ENCODE measurements around the gene USF2. TPM values are rescaled to one million over a fixed set of nuclear protein-coding genes. Genes with fewer than 3 reads are reported as not detected.

Gene USF2
- total RNA-seq, 1 donor, result 51.6 TPM

DNA sequence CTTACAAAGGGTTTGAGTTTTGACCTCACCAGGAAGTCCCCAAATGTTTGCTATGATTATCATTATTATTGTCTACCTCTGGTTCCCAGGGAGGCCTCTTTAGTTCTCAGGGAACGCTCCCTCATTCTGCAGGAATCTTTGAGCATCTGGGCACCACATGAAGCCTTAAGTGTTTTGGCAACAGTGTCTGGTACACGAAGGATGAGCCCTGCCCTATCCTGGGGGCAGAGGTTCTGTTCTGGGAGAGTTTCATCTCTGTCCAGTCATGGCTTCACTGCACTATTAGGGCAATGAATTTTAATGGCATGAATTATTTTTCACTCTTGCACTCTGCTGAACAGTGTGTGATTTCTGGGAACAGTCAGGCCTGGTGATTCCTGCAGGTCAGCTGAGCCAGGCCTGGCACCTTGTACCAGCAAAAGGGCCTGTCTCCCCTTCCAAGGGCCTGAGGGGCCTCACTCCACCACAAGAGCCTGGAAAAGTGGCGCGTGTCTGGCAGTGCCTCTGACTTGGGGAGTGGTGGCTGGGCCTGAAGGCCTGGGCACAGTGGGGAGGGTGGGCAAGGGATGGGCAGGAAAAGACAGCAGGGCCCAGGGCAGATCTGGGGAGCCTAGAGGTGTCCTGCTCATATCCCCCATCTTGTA, 44.8 kb upstream of the USF2 start:
- TF ChIP-seq, protein P1, sequence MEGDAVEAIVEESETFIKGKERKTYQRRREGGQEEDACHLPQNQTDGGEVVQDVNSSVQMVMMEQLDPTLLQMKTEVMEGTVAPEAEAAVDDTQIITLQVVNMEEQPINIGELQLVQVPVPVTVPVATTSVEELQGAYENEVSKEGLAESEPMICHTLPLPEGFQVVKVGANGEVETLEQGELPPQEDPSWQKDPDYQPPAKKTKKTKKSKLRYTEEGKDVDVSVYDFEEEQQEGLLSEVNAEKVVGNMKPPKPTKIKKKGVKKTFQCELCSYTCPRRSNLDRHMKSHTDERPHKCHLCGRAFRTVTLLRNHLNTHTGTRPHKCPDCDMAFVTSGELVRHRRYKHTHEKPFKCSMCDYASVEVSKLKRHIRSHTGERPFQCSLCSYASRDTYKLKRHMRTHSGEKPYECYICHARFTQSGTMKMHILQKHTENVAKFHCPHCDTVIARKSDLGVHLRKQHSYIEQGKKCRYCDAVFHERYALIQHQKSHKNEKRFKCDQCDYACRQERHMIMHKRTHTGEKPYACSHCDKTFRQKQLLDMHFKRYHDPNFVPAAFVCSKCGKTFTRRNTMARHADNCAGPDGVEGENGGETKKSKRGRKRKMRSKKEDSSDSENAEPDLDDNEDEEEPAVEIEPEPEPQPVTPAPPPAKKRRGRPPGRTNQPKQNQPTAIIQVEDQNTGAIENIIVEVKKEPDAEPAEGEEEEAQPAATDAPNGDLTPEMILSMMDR (IDR thresholded peaks at IDR 0.05; ENCODE audit: insufficient read depth, low read length), result no peak
- no peak for DNase-seq (ENCODE audit: low read depth)
- no peak overlapping the region for H3K4me3 ChIP-seq (ENCODE audit: low read depth, low read length)

DNA sequence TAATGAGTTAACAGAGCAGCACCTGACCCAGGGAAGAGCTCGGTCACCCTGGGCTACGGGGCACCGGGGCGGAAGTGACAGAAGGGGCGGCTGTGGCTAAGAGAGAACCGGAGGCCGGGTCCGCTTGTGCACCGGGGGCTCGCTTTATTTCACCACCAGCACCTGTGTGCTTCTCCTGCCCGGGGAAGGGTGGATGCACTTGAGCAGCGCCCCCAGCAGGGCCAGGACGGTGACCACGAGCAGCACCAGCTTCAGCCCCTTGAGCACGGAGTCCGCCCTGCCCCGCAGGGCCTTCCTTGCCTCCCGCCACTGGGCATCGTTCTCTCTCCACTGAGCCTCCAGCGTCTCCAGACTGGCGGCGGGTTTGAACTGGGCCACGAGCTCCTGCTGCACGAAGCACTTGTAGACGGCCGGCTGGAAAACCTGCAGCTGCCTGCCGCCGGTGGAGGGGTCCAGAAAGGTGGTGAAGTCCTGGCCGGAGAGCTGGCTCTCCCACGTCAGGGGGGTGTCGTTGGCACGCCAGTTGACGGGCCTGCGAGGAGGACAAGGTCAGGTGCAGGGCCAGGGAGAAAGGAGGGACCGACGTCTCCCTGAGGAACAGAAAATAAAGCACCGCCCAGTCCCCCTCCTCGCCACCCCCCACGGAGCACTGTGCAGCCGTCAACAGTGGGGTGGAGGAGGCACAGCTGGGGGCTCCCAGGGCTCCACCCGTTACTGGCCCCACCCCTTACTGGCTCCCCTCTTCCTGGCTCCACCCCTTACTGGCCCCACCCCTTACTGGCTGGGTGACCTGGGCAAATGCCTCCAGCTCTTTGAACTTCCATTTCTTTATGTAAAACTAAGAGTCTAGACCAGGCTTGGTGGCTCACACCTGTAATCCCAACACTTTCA, 43.8 kb upstream of the USF2 start:
- no peak for DNase-seq (ENCODE audit: low read depth)
- TF ChIP-seq, protein P1 (IDR thresholded peaks at IDR 0.05; ENCODE audit: insufficient read depth, low read length), result no peak
- no peak overlapping the region for H3K4me3 ChIP-seq (ENCODE audit: low read depth, low read length)

DNA sequence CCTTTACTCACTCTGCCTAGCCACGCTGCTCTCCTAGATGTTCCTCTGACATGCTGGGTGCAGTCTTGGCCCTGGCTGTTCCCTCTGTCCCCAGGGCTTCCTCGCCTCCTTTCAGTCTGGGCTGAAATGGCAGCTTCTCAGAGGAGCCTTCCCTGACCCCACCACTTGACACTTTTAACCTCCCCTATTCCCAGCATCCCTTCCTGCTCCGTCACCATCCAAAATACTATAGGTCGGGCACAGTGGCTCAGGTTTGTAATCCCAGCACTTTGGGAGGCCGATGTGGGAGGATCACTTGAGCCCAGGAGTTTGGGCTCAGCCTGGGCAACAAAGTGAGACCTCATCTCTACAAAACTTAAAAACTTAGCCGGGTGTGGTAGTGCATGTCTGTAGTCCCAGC, 42.8 kb upstream of the USF2 start:
- H3K4me3 ChIP-seq (ENCODE audit: low read depth, low read length), result no peak overlapping the region
- TF ChIP-seq, protein P1 (IDR thresholded peaks at IDR 0.05; ENCODE audit: insufficient read depth, low read length), result no peak
- DNase-seq (ENCODE audit: low read depth), result no peak

DNA sequence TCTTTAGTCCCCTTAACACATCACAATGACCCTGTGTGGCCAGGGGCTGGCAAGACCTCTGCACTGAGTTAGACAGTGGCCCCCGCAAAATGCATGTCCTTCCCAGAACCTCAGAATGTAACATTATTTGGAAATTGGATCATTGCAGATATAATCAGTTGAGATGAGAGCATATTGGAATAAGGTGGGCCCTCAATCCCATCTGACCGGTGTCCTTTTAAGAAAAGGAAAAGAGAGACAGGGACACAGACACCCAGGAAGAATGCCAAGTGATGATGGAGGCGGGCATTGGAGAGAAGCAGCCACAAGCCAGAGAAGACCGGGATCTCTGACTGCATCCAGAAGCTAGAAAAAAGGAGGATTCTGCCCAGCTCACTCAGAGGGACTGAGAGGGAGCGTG, 42.0 kb upstream of the USF2 start:
- DNase-seq (ENCODE audit: low read depth), result no peak
- no peak overlapping the region for H3K4me3 ChIP-seq (ENCODE audit: low read depth, low read length)
- TF ChIP-seq, protein P1 (IDR thresholded peaks at IDR 0.05; ENCODE audit: insufficient read depth, low read length), result no peak

DNA sequence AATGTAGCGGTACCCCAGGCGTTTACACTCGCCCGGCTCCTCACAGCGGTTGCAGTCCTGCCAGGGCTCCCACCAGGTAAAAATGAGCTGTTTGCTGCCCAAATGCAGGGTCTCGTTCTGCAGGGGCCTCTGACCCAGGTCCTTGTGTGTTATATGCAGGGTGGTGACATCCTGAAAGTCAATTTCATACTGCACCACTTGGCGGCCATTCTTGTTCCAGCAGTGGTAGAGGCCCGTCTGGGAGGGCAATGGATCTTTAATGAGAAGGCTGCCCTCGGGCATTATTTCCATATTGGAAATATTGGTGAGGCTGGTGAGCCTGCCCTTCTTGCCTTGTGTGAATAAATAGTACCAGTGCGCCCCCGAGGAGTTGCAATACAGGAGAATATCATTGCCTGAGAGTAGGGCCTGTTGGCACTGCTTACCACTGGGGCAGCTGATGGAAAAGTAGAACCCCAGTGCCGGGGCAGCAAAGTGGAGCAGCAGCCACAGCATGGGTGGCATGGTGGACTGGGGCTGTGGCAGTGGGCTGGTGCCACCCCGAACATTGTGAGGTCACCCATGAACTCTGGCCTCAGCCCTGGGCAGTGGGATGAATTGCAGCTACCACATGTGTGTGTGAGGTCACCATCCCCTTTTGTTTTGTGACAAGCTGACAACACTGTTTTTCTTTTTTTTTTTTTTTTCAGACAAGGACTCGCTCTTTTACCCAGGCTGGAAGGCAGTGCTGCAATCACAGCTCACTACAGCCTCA, 40.4 kb upstream of the USF2 start, which contains the start of gene FAM187B:
TSS of gene FAM187B (minus strand) at position 563 of the 754 bp plus-strand sequence. CDS start at position 504, 59 bp downstream.
- no peak for DNase-seq (ENCODE audit: low read depth)
- TF ChIP-seq, protein P1 (IDR thresholded peaks at IDR 0.05; ENCODE audit: insufficient read depth, low read length), result no peak
- H3K4me3 ChIP-seq (ENCODE audit: low read depth, low read length), result no peak within 1 kb of the TSS

DNA sequence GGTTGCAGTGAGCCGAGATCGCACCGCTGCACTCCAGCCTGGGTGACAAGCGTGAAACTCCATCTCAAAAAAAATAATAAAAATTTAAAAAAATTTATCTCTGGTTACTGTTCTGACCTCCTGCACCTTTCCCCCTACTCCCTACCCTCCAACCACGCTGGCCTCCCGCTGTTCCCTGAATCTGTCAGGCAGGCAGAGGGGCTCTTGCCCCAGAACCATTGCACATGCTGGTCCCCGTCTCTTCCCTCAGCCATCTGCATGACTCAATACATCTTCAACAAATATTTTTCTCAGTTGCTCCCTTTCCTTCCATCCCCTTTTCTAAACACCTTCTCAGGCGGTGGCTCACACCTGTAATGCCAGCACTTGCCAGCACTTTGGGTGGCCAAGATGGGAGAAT, 39.2 kb upstream of the USF2 start:
- H3K4me3 ChIP-seq (ENCODE audit: low read depth, low read length), result no peak overlapping the region
- TF ChIP-seq, protein P1 (IDR thresholded peaks at IDR 0.05; ENCODE audit: insufficient read depth, low read length), result no peak
- no peak for DNase-seq (ENCODE audit: low read depth)

Measured in fibroblast of the aortic adventitia (primary cell).